CD4-positive, alpha-beta memory T cell (primary cell): Measurements from ENCODE around the gene EFNB3. TPM values are rescaled to one million over a fixed set of nuclear protein-coding genes. Genes with fewer than 3 reads are reported as not detected.
A peak's percentile ranks its signal among the peaks of the same experiment; 100 is the strongest.

Experiments
- CTCF ChIA-PET: fragments of 350-600 bp; sonication (Branson Sonifier 250); formaldehyde crosslinking; loops from one replicate; lab custom pipeline; 2021; ENCODE audit warnings: inconsistent platforms; ENCODE audit not compliant: partially characterized antibody; lab: Charles Lee
- POLR2A ChIA-PET: fragments of 350-600 bp; sonication (Branson Sonifier 250); formaldehyde crosslinking; loops from one replicate; lab custom pipeline; 2021; ENCODE audit not compliant: partially characterized antibody; lab: Charles Lee
- DNase-seq, 5 donors: peaks; one replicate each; pipeline versions ENCODE4 v3.0.0 to v3.0.0-alpha.2; 2020 to 2022; ENCODE audit warnings: mixed read lengths in 1 of 5
- H3K27ac ChIP-seq: one replicate; pipeline ENCODE4 v1.7.0; 2013; ENCODE audit warnings: low read depth, low read length
- H3K27me3 ChIP-seq: 2 replicates; pipeline ENCODE4 v1.7.0; 2013; ENCODE audit warnings: mild to moderate bottlenecking, low read length, moderate library complexity; ENCODE audit not compliant: insufficient read depth
- H3K36me3 ChIP-seq: 2 replicates; pipeline ENCODE4 v1.7.0; 2013; ENCODE audit warnings: mild to moderate bottlenecking, low read length, moderate library complexity; ENCODE audit not compliant: insufficient read depth
- H3K4me1 ChIP-seq: 2 replicates; pipeline ENCODE4 v1.7.0; 2013; ENCODE audit warnings: mild to moderate bottlenecking, low read length, moderate library complexity; ENCODE audit not compliant: insufficient read depth
- H3K4me3 ChIP-seq, 2 donors: one replicate each; pipeline ENCODE4 v1.7.0; 2013; ENCODE audit warnings: low read length in 2 of 2, mild to moderate bottlenecking in 1 of 2
- H3K9me3 ChIP-seq, 2 donors: one replicate each; pipeline ENCODE4 v1.7.0; 2013; ENCODE audit warnings: low read length in 2 of 2, control low read depth in 1 of 2; ENCODE audit not compliant: control insufficient read depth in 1 of 2
- H3K27ac Mint-ChIP-seq, 7 donors: one replicate each; pipeline ENCODE4 v1.8.0; 2020 to 2021; ENCODE audit warnings: mixed read lengths in 7 of 7, mild to moderate bottlenecking in 6 of 7, inconsistent platforms in 3 of 7, moderate library complexity in 3 of 7
- H3K27me3 Mint-ChIP-seq, 2 donors: one replicate each; pipeline ENCODE4 v1.8.0; 2020 to 2021; ENCODE audit warnings: mixed read lengths in 2 of 2
- H3K36me3 Mint-ChIP-seq, 2 donors: one replicate each; pipeline ENCODE4 v1.8.0; 2020 to 2021; ENCODE audit warnings: mixed read lengths in 2 of 2, inconsistent platforms in 1 of 2, mild to moderate bottlenecking in 1 of 2
- H3K4me1 Mint-ChIP-seq, 4 donors: one replicate each; pipeline ENCODE4 v1.8.0; 2020 to 2021; ENCODE audit warnings: mixed read lengths in 4 of 4, mild to moderate bottlenecking in 1 of 4
- H3K4me3 Mint-ChIP-seq, 8 donors: one replicate each; pipeline ENCODE4 v1.8.0; 2020 to 2021; ENCODE audit warnings: mixed read lengths in 8 of 8, mild to moderate bottlenecking in 7 of 8, moderate library complexity in 6 of 8, inconsistent platforms in 3 of 8
- H3K9me3 Mint-ChIP-seq, 8 donors: one replicate each; pipeline ENCODE4 v1.8.0; 2020 to 2021; ENCODE audit warnings: mixed read lengths in 8 of 8, mild to moderate bottlenecking in 5 of 8, inconsistent platforms in 3 of 8, moderate library complexity in 1 of 8
- intact Hi-C: fragments of 100-400 bp; cut with micrococcal nuclease; formaldehyde crosslinking; loops from one replicate; pipeline ENCODE4 v1.15.1; 2023
- polyA plus RNA-seq, 2 donors: library from polyadenylated mRNA; unstranded; fragments of 300-500 nt; fragmentation: Illumina TruSeq; gene quantifications; one replicate each; pipeline ENCODE4 v1.2.3, GENCODE V29; 2021
- total RNA-seq, 2 experiments: library from RNA; stranded (reverse); gene quantifications; one replicate each; pipeline ENCODE4 v1.2.3, GENCODE V29; 2021

The EFNB3 gene
- total and polyA plus RNA-seq, 4 experiments from 2014 or later: 0.09 to 0.11 TPM; not detected in 2

- Mint-ChIP-seq H3K9me3 (peaks cover 0 to 11% (median 6%) of the 10 kb centered on the region in 8 donors), H3K27ac (peak overlapping the region in 2 of 7 donors; percentile 17 to 74), H3K4me1 (peaks cover 5 to 12% (median 8%) of the 10 kb centered on the region in 4 donors), H3K4me3 (no peak overlapping the region), H3K27me3 (no peaks in the 10 kb centered on the region), H3K36me3 (peaks cover 54 to 57% of the 10 kb centered on the region in 2 donors)
- CTCF ChIA-PET: interaction anchor here (0.7 to 2.0 kb wide), 2 partner anchors 13 to 125 kb away, joined by 3 to 6 read pairs; partner anchors contain the start of genes TP53 and WRAP53
- Histone ChIP-seq H3K4me3 (no peak overlapping the region), H3K9me3 (peaks cover 6 to 7% of the 10 kb centered on the region in 2 donors), H3K4me1 (no peaks in the 10 kb centered on the region), H3K36me3 (peaks cover 34% of the 10 kb centered on the region), H3K27me3 (no peaks in the 10 kb centered on the region), H3K27ac (no peak overlapping the region)
- intact Hi-C loops: no loop called here
- POLR2A ChIA-PET: interaction anchor here (1.0 to 4.6 kb wide), 2 partner anchors 12 to 359 kb away, joined by 3 to 47 read pairs; partner anchors contain the start of genes TP53 and WRAP53
- no peak for DNase-seq
Observed at GRCh38 chr17:7674934-7675333, 30.1 kb upstream of the EFNB3 start.

- H3K36me3 Mint-ChIP-seq: peaks cover 44 to 46% of the 10 kb centered on the region in 2 donors
Observed at GRCh38 chr17:7676533-7676932, 28.5 kb upstream of the EFNB3 start.

GRCh38 chr17:7677388-7678067 lies 27.5 kb upstream of the EFNB3 start:
- peaks cover 40 to 42% of the 10 kb centered on the region in 2 donors for H3K36me3 Mint-ChIP-seq
- H3K4me3 Mint-ChIP-seq: no peak overlapping the region
- POLR2A ChIA-PET: interaction anchor here (2.2 kb wide), 1 partner anchor 9 kb away, joined by 9 read pairs; the partner anchor contains the start of gene TP53
- Histone ChIP-seq H3K4me1 (no peaks in the 10 kb centered on the region), H3K27me3 (no peaks in the 10 kb centered on the region), H3K4me3 (no peak overlapping the region), H3K36me3 (peaks cover 27% of the 10 kb centered on the region), H3K27ac (no peak overlapping the region), H3K9me3 (peaks cover 6 to 7% of the 10 kb centered on the region in 2 donors)
- intact Hi-C loops: no loop called here
- CTCF ChIA-PET: interaction anchor here (2.0 kb wide), 1 partner anchor 9 kb away, joined by 8 read pairs; the partner anchor contains the start of gene TP53
- H3K4me1 Mint-ChIP-seq: peaks cover 7 to 18% (median 10%) of the 10 kb centered on the region in 4 donors
- no peaks in the 10 kb centered on the region for H3K27me3 Mint-ChIP-seq
- no peak for DNase-seq
- H3K27ac Mint-ChIP-seq: peak overlapping the region in 3 of 7 donors; percentile 5 to 54 (median 12)
- peaks cover 0 to 11% (median 6%) of the 10 kb centered on the region in 8 donors for H3K9me3 Mint-ChIP-seq

More at GRCh38 chr17:7676533-7676932, 28.5 kb upstream of the EFNB3 start:
- no peak overlapping the region for H3K4me3 ChIP-seq
- peaks cover 6 to 7% of the 10 kb centered on the region in 2 donors for H3K9me3 ChIP-seq
- DNase-seq: no peak
- H3K4me3 Mint-ChIP-seq: no peak overlapping the region
- no peak overlapping the region for H3K27ac Mint-ChIP-seq
- H3K27ac ChIP-seq: no peak overlapping the region
- H3K4me1 Mint-ChIP-seq: peaks cover 5 to 14% (median 9%) of the 10 kb centered on the region in 4 donors
- H3K4me1 ChIP-seq: no peaks in the 10 kb centered on the region
- H3K36me3 ChIP-seq: peaks cover 27% of the 10 kb centered on the region
- H3K27me3 Mint-ChIP-seq: no peaks in the 10 kb centered on the region
- H3K27me3 ChIP-seq: no peaks in the 10 kb centered on the region
- ChIA-PET POLR2A (interaction anchor here (2.2 kb wide), 1 partner anchor 10 kb away, joined by 9 read pairs; the partner anchor contains the start of gene TP53), CTCF (interaction anchor here (2.0 kb wide), 1 partner anchor 10 kb away, joined by 8 read pairs; the partner anchor contains the start of gene TP53)
- peaks cover 0 to 11% (median 6%) of the 10 kb centered on the region in 8 donors for H3K9me3 Mint-ChIP-seq
- intact Hi-C loops: no loop called here

- Mint-ChIP-seq H3K4me3 (peak overlapping the region; percentile 93 to 98 (median 96)), H3K9me3 (peaks cover 0 to 10% (median 0%) of the 10 kb centered on the region in 8 donors), H3K27ac (peak overlapping the region; percentile 98 to 100 (median 99)), H3K27me3 (no peaks in the 10 kb centered on the region), H3K4me1 (peaks cover 16 to 56% (median 40%) of the 10 kb centered on the region in 4 donors), H3K36me3 (peaks cover under 1 to 35% of the 10 kb centered on the region in 2 donors)
- peaks cover 40% of the 10 kb centered on the region for H3K4me1 ChIP-seq
- peak overlapping the region; percentile 100 for H3K4me3 ChIP-seq
- no peaks in the 10 kb centered on the region for H3K9me3 ChIP-seq
- peak in 3 of 5 donors; percentile 32 to 41 (median 33) for DNase-seq
- intact Hi-C loops: loop anchor here (5.0 kb wide), 4 partner anchors 157 to 638 kb away; partner anchors contain the start of gene KCTD11
- ChIA-PET CTCF (interaction anchor here (1.3 to 6.4 kb wide), 5 partner anchors 34 to 329 kb away, joined by 3 to 56 read pairs (median 4); partner anchors contain the start of genes FXR2 and SHBG), POLR2A (interaction anchor here (0.7 to 6.8 kb wide), 17 partner anchors 8 to 472 kb away, joined by 3 to 116 read pairs (median 28); partner anchors contain the start of genes ATP1B2, CD68, CNTROB and CYB5D1)
- H3K27me3 ChIP-seq: no peaks in the 10 kb centered on the region
- H3K36me3 ChIP-seq: no peaks in the 10 kb centered on the region
- H3K27ac ChIP-seq: peak overlapping the region; percentile 99
Observed at GRCh38 chr17:7684851-7685532, 20.0 kb upstream of the EFNB3 start.

- POLR2A ChIA-PET: interaction anchor here (0.7 to 6.8 kb wide), 50 partner anchors 9 to 1268 kb away, joined by 3 to 116 read pairs (median 11); partner anchors contain the start of genes ACAP1, ATP1B2, CD68 and CNTROB
- H3K27me3 Mint-ChIP-seq: no peaks in the 10 kb centered on the region
Observed at GRCh38 chr17:7685533-7686221, 19.3 kb upstream of the EFNB3 start.

More at GRCh38 chr17:7685533-7686221, 19.3 kb upstream of the EFNB3 start:
- peak overlapping the region; percentile 99 for H3K27ac ChIP-seq
- Mint-ChIP-seq H3K36me3 (peaks cover 5 to 38% of the 10 kb centered on the region in 2 donors), H3K4me1 (peaks cover 19 to 59% (median 41%) of the 10 kb centered on the region in 4 donors), H3K27ac (peak overlapping the region; percentile 98 to 100 (median 99)), H3K9me3 (peaks cover 0 to 10% (median 0%) of the 10 kb centered on the region in 8 donors), H3K4me3 (peak overlapping the region; percentile 93 to 98 (median 96))
- no peaks in the 10 kb centered on the region for H3K9me3 ChIP-seq
- CTCF ChIA-PET: interaction anchor here (0.6 to 6.4 kb wide), 18 partner anchors 8 to 640 kb away, joined by 3 to 56 read pairs (median 7); partner anchors contain the start of genes FXR2, MPDU1, SAT2 and SENP3
- H3K36me3 ChIP-seq: no peaks in the 10 kb centered on the region
- H3K4me1 ChIP-seq: peaks cover 40% of the 10 kb centered on the region
- H3K27me3 ChIP-seq: no peaks in the 10 kb centered on the region
- intact Hi-C loops: loop anchor here (1.0 to 5.0 kb wide), 12 partner anchors 58 to 638 kb away; partner anchors contain the start of genes KCTD11, MPDU1, NAA38 and POLR2A
- H3K4me3 ChIP-seq: peak overlapping the region; percentile 100
- DNase-seq: peak; percentile 91 to 95 (median 94)
